ENCODE results near the gene LSP1.
"Not testable (repeated sequence)": the region's sequence is repeated elsewhere in the genome, so short reads cannot be mapped to it uniquely, and the experiment has no call there.

The LSP1 gene

DNA sequence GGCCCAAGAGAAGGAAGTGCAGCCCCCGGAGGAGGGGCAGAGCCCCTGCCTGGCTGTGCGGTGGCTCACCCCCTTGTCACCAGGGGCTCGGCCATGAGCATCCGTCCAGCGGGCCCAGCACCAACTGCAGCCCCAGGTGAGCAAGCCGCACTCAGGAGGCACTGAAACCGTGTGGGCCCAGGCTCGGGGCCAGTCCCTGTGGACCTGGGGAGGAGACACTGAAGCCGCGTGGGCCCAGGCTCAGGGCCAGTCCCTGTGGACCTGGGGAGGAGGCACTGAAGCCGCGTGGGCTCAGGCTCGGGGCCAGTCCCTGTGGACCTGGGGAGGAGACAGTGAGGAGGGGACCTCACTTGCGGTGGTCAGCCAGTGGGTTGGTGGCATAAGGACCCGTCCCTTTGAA, 13.9 kb downstream of the LSP1 start:
- DNase-seq: no peak

DNA sequence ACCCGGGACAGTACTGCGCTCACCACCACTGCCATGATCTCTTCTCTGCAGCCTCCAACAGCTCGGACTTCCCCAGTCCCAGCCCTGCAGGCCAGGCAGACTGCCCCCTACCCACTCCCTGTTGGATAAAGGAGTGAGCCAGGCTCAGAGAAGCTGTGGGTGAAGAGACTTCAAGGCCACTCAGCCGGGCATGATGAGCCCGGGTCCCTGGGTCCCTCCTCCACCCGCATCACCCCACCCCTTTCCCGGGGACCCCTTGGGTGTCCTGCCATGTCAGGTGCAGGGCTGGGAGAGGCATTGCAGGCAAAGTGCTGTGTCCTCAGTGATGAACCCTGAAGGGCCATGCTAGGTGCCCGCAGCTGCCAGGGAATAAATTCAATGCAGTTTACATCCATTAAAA, 14.5 kb downstream of the LSP1 start:
- no peak for DNase-seq

DNA sequence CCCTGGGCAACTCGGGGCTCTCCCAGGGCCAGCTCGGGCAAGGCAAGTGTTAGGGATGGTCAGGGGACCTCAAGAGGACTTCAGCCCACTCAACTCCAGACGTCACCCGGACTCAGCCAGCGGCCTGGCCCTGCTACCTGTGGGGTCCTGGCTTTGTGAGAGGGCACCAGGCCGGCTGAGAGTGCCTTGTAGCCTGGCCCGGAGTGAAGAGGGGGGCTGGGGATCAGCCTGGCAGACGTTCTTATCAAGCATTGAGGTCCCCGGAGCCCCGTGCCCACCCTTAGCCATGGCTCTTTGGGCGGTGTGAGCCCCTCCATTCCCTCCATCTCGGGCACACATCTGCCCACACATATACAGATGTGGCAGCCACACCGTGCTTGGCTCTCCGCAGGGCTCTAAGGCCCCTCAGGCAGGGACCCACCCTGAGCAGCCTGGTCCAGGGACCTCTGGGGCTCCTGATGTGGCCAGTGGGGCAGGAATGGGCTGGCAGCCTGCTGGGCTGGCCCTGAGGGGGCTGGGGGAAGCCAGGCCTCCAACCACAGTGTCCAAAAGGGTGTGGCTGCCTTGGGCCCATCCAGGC, 15.3 kb downstream of the LSP1 start:
- no peak for DNase-seq

DNA sequence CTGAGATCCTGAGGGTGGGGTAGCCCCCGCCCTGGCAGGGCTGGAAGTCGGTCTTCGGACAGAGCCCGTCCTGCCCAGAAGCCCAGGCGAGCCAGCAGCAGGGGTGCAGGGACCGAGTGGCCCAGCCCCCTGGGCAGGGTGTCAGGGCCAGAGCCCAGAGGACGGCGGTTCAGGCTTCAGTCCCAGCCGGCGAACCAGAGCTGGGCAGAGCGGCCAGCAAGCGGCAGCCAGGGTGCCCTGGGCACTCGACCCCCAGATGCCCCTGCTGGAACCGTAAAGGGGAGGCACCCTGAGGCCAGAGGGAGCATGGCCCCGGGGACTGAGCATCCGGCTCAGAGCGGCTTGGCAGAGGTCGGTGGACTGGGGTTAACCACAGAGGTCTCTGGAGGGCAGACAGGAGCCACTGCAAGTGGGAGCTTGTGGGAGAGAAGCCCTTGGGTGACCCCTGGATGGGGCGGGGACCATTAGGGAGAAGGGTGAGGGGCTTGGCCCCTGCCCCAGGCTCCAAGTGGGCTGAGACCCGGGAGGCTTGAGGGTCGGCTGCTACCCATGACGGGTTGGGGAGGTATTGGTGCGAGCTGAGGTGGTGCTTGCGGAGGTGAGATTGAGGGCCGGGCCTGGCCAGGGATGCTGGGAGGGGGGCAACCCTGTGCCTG, 15.9 kb downstream of the LSP1 start:
- DNase-seq: no peak

DNA sequence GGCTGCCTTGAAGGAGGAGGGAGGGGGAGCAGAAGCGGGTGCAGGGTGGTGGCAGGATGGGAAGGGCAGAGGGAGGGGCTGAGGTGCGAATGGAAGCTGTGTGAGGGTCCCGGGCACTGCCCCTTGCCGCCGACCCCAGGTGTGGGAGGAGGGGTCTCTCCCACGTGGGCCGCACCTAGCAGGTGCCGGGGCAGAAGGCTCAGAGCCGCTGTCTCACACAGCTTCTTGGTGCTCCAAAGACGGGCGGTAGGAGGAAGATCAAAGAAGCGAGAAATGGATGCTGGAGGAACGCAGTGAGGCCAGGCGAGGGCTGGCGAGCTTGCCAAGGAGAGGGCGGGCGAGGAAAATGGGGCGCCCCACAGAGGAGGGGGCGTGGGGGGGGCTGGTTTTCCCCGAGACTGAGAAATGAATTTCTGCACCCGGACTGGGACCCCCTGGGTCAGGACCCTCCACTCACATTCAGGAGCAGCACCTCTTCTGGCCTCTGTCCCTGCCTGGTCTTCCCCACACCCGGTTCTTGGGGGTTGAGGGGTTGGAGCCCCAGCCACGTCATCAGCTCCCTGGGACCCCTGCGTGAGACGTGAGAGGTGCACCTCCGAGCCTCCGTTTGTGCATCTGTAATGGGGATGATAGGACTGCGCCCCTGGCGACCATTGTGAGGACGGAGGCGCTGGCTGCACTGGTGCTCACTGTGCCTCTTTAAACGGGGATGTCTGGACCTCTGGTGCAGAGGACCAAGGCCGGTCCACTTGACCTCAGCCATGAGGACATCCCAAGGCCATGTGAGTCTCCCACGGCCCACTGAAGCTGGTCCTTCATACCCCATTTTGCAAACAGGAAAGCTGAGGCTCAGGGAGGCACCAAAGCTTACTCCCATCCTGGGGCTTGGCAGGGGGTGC, 16.8 kb downstream of the LSP1 start:
- DNase-seq: no peak

DNA sequence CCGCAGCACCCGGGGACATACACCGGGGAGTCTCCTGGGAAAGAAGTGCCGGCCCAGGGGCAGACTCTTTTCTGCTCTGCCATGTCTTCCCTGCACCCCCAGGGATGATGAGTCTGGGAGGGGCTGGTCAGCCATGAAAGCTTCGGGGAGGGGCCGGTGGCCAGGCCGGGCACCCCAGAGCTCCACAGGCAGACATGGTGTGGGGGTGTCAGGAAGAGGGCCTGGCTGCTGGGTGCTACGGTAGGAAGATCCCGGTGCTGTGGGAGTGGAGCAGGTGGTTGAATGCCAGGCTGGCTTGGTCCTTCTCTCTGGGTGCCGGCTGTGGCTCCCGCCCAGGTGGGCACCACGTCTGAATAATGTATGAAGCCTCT, 17.4 kb downstream of the LSP1 start:
- no peak for DNase-seq

DNA sequence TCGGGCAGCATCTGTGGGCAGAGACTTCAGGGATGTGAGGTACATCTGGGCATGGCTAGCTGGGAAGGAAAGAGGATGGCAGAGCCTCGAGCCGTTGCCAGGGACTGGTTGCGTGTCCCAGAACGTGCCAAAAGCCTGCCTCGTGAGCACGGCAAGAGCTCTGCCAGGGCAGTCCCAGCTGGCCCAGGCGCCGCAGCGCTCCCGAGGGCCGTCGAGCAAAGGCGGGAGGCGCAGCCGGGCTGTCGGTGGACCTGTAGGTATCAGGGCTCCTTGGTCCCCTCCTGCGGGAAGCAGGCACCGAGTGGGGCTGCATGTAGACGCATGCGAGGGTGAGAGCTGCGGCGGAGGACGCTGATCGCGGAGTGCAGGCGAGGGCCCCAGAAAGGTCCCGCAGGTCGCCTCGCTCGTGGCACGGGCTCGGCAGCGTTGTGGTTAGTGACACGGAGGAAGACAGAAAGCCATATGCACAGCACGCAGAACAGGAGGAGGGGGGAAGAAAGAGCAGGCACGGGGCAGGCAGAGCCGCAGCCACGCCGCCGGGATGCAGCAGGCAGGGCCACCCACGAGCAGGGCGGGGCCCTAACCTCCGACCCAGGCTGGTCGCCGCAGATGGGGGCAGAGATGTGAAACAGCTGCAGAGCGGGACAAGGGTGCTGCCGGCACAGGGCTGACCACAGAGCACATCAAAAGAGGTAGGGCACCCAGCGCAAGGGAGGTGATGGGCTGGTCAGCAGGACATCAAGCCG, 18.0 kb downstream of the LSP1 start:
- no peak for DNase-seq

DNA sequence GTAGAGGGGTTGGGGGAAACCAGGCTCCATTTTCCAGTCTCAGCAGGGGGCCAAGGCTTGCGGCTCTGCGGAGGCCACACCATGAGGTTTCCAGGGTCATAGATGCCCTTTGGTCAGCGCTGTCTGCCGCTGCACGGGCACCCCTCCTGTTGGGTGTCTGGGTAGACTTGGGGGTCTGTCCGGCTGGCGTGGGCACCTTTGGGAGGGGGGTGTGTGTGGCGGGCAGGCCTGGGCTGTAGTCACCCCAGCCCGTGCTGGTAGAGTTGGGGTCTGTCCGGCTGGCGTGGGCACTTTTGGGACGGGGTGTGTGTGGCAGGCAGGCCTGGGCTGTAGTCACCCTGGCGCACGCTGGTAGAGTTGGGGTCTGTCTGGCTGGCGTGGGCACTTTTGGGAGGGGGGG, 18.6 kb downstream of the LSP1 start:
- no peak for DNase-seq

DNA sequence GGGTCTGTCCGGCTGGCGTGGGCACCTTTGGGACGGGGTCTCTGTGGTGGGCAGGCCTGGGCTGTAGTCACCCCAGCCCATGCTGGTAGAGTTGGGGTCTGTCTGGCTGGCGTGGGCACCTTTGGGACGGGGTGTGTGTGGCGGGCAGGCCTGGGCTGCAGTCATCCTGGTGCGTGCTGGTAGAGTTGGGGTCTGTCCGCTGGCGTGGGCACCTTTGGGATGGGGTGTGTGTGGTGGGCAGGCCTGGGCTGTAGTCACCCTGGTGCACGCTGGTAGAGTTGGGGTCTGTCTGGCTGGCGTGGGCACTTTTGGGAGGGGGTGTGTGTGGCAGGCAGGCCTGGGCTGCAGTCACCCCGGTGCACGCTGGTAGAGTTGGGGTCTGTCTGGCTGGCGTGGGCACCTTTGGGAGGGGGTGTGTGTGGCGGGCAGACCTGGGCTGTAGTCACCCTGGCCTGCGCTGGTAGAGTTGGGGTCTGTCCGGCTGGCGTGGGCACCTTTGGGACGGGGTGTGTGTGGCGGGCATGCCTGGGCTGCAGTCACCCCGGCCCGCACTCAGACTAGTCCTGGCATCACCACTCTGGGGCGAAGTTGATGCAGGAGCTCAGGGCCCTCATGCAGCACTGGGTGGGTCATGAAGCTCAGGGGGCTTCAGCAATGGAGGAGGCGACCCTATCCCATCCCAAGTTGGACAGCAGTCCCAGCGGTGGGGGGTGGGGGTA, 19.5 kb downstream of the LSP1 start:
- no peak for DNase-seq

DNA sequence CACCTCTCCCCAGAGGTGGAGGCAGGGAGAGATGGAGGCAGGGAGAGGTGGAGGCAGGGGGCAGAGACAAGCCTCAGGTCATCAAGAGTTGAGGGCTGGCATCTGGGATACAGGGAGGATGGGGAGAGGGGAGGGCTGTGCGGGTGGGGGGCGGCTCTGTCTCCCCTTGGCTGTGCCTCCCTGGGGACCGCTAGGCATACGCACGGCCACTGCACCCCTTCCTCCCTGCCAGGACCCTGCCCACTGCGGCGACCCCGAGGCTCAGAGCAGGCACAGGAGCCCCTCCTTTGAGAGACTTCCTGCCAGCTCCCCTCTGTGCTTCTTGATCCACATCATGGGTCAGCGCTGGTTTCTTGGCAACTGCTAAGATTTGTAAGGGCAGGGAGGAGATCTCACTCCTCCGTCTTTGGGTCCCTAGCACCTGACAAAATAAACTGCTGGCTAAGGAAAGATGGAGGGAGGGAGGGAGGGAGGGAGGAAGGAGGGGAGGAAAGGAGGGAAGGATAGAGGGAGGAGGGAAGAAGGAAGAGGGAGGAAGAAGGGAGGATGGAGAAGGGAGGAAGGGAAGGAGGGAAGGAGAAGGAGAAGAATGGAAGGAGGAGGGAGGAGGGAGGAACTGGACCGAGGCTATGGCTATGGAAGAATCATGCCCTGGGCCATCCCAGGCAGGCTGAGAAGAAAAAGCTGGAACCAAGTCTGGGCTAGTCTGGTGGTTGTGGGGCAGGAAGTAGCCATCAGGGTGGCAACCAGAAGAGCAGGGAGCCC, 20.3 kb downstream of the LSP1 start:
- no peak for DNase-seq

DNA sequence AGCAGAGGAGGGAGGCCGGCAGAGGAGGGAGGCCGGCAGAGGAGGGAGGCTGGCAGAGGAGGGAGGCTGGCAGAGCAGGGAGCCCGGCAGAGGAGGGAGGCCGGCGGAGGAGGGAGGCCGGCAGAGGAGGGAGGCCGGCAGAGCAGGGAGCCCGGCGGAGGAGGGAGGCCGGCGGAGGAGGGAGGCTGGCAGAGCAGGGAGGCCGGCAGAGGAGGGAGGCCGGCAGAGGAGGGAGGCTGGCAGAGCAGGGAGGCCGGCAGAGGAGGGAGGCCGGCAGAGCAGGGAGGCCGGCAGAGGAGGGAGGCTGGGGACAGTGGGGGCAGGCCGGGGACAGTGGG, 20.9 kb downstream of the LSP1 start:
- not testable (repeated sequence) for DNase-seq

DNA sequence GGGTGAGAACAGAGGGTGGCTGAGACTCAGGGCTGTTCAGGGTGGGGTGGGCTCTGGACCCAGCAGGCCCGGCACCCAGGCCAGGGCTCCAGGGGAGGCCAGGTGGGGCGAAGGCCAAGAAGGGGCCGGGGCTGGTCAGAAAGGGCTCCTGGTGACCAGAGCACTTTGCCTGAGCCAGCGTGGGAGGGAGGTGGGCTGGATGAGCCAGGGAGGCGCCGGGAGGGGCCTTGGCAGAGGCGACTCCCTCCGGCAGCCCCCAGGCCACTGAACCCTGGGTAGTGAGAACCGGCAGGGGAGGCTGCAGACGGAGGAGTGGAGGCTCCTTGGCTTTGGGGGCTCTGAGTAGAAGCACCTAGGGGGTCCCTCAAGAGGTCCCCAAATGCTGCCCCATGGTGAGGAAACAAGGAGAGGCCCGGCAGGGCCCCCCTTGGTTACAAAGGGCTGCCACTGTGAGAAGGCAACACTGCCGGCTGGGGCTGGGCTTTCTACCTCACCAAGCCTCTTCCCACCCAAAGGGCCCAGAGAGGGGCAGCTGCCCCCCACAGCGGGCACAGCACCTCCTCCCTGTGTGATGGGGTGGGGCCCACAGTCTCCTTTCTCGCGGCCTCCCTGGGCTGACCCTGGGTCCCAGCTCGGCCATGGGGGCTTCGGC, 21.7 kb downstream of the LSP1 start:
- not testable (repeated sequence) for DNase-seq

DNA sequence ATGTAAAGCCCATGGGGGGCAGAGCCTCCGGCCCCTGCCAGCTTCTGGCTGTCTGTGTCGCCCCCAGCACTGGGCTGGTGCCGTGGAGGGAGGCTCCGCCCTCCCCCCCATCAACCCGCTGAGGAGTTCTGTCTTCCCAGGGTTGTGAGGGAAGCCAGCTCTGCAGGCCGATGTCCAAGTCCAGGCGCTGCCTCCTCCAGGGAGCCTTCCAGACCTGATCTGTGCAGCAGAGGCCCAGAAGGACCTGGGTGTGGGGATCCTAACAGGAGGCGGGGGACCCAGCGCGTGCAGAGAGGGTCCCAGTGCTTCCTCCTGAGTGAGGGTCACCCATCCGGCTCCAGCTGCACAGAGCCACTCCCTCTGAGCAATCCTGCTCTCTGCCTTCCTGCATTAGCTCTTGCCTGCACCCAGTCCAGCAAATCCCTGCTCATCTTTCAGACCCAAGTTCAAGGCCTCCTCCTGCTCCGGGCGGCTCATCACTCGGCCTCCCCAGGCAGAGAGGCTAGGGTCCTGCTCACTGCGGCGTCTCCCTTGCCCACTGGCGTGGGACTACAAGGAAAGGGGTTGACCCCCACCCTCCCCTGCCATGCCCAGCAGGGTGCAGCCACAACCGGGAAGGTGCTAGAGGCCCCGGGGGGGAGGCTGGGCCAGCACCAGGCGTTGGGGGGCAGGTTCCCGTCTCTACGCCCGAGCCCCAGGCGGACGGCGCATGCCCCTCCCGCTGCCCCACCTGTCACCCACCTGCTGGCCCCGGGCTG, 22.4 kb downstream of the LSP1 start:
- DNase-seq: peak in 2 of 3 experiments; percentile 48 to 59

DNA sequence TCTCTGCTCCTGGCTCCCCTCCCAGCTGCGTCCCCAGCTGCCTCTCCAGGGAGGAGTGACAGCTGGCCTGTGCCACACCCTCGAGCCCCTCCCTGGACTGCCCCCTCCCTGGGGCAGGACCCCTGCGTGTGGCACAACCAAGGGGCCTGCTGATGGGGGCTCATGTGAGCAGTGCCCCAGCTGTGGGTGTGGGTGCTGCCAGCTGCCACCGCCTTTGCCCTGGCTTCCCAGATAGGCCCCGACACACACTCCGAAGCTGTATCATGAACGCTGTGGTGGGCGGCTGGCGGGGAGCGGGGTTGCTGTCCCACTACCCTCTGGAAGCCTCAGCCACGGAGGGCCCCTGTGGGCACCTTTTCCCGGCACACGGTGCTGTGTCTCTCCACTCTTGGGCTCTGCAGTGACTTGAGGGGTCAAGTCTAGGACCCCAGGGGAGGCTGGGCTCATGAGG, 23.0 kb downstream of the LSP1 start:
- DNase-seq: not testable (repeated sequence)

DNA sequence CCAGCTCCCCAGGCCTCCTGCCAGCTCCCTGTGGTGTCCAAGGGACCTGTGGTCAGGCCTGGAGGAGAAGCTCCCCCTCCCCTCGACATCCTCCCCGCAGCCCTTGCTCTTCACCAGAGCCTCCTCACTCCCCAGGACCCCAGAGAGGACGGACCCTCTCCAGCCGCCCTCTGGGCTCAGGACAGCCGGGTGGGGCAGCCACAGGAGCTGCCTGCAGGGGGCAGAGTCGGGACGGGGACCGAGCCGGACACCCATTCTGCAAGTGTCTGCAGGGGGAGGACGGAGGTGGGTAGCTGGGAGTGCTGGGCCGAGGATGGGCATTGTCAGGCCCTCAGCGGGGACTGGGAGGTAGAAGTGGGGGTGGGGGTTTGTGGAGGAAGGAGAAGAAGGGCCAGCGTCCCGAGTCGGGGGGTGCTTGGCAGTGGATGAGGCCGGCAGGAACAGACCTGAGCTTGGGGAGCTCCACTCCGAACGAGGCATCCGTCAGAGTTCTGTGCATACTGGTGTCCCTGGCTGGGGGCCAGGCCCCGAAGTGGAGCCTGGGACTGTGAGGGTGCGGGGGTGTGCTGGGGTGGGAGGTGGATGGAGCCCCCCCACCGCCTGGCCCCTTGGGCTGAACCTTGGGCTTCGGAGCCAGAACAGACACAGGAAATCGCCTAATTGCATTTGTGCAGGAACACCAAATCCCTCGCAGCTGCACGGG, 23.6 kb downstream of the LSP1 start:
- DNase-seq: no peak

DNA sequence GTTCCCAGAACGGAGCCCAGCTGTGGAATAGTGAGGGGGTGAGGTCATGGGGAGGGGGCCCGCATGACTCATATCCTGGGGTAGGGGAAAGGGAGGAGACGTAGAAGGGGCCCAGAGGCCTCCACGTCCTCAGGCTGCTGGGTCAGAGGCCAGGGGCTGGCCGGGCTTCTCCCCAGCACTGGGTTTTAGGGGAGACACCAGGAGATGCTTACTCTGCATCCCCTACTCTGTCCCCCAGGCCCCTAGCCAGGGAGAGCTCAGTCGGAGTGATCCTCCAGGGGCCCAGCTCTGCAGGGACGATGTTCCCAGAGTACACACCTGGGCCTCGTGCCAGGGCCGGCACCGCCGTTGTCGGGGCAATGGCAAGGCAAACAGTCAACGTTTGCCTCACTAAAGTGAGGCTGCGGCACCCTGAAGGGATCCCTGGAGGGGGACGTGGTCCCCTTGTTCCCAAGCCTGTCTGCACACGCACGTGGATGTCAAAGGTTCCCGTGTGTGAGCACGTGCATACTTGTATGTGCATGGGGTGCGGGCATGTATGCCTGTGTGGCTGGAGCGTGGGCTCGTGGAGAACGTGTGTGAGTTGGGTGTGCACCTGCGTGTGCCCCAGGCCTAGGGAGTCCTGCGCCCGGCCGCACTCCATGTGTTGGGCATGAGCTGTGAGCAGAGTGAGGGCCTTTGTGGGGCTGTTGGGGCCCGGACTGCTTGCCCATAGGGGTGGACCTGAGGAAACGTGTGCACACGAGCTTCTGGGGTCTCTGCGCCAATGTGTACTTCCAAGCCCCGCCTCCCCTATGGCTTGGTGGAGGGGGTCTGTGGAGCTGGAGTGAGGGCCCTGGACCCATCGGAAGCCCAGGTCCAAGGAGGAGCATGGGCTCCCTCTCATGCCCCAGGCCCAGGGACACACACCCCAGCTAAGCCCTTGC, 24.6 kb downstream of the LSP1 start:
- peak in 2 of 3 experiments; percentile 32 to 52 for DNase-seq

DNA sequence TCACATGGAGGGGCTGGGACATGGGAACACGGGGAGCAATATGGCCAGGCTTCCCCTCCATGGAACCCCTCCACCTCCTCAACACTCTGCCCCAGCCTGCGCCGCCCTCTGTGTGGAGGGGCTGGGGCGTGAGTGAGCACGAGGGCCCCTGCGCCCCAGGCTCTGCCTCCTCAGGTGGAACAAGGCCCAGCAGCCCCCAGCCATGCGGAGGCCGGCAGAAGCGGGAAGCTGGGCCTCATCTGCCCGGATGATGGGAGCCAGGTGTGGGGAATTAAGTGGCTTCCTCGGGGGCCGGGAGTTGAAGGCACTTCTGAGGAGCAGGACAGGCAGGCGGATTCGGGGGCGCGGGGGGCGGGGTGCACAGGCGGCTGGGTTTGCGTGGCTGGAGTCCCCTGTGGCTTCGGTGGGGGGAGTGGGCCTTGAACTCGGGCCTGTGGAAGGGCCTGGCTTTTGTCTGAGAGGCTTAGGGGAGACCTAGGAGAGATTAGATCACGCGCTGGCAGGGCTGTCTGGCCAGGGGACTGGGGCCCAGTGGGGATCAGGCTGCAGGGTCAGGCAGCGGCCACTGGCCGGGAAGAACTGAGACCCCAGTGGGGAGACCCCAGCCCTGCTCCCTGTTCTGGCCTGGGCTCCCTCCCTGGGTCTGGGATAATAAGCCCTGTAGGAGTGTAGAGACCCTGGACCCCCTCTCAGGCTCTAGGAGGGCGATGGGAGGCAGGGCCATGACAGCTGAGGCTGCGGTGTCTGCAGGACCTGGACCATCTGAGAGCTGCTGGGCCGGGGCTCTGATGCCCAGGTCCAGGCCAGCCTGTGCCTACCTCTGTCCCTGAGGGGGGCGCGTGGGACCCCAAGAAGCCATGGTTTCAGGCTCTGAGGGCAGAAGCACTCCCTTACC, 25.5 kb downstream of the LSP1 start:
- DNase-seq: no peak

Data from NCI-H1417 (cell line).